RWPE2 (cell line): Measurements from ENCODE around the gene GPS2.

Experiments used
- ATAC-seq: fragments of 200-7000 bp; cut with Tn5 transposase; 3 replicates; pipeline ENCODE4 v1.9.1; 2021; ENCODE audit warnings: low read depth
- DNase-seq: peaks from one replicate; pipeline ENCODE4 v3.0.0-alpha.2; 2020; ENCODE audit warnings: low spot score
- H3K27ac ChIP-seq: fragments of 450-650 bp; 2 replicates; pipeline ENCODE4 v1.5.1; 2017; ENCODE audit warnings: mild to moderate bottlenecking; ENCODE audit not compliant: poor library complexity, severe bottlenecking
- H3K27me3 ChIP-seq: fragments of 250-450 bp; sonication (Bioruptor Pico); 2 replicates; pipeline ENCODE4 v1.5.1; 2021; ENCODE audit warnings: mild to moderate bottlenecking, moderate library complexity; ENCODE audit not compliant: insufficient read depth, poor library complexity, severe bottlenecking
- H3K36me3 ChIP-seq: fragments of 250-450 bp; sonication (Bioruptor Pico); 2 replicates; pipeline ENCODE4 v1.5.1; 2020; ENCODE audit warnings: low read depth, mild to moderate bottlenecking, moderate library complexity
- H3K4me1 ChIP-seq: fragments of 250-450 bp; sonication (Bioruptor Pico); 2 replicates; pipeline ENCODE4 v1.5.1; 2021; ENCODE audit warnings: mild to moderate bottlenecking, moderate library complexity; ENCODE audit not compliant: insufficient read depth, poor library complexity, severe bottlenecking
- H3K4me3 ChIP-seq: fragments of 250-450 bp; sonication (Bioruptor Pico); 2 replicates; pipeline ENCODE4 v1.5.1; 2021; ENCODE audit warnings: mild to moderate bottlenecking, moderate library complexity; ENCODE audit not compliant: severe bottlenecking
- H3K9me3 ChIP-seq: fragments of 250-450 bp; sonication (Bioruptor Pico); 2 replicates; pipeline ENCODE4 v1.5.1; 2021; ENCODE audit warnings: mild to moderate bottlenecking, moderate library complexity; ENCODE audit not compliant: severe bottlenecking
- CTCF ChIP-seq: fragments of 450-650 bp; IDR thresholded peaks from one replicate; pipeline ENCODE4 v1.5.1; 2017; ENCODE audit warnings: mild to moderate bottlenecking, moderate library complexity; ENCODE audit not compliant: poor library complexity, severe bottlenecking

GPS2 gene

GRCh38 chr17:7321466-7321865, 6.3 kb upstream of the GPS2 start:
- Histone ChIP-seq H3K27me3 (no peaks in the 10 kb centered on the region), H3K4me3 (no peak overlapping the region), H3K4me1 (no peaks in the 10 kb centered on the region), H3K27ac (no peak overlapping the region), H3K36me3 (peaks cover 80% of the 10 kb centered on the region), H3K9me3 (no peaks in the 10 kb centered on the region)
- no peak for DNase-seq
- ATAC-seq = no peak
- no peak for TF ChIP-seq CTCF

GRCh38 chr17:7318121-7318860, 3.1 kb upstream of the GPS2 start:
- no peak overlapping the region for H3K27ac ChIP-seq
- no peak for ATAC-seq

GRCh38 chr17:7317161-7317803, 2.1 kb upstream of the GPS2 start:
- H3K27ac ChIP-seq = no peak overlapping the region
- TF ChIP-seq CTCF = no peak
- DNase-seq (no peak), ATAC-seq (no peak)
- no peaks in the 10 kb centered on the region for H3K27me3 ChIP-seq
- H3K4me1 ChIP-seq = peaks cover 3% of the 10 kb centered on the region
- H3K36me3 ChIP-seq = peaks cover 74% of the 10 kb centered on the region
- H3K4me3 ChIP-seq = no peak overlapping the region
- no peaks in the 10 kb centered on the region for H3K9me3 ChIP-seq

More at GRCh38 chr17:7318121-7318860, 3.1 kb upstream of the GPS2 start:
- no peak for DNase-seq
- Histone ChIP-seq H3K9me3 (no peaks in the 10 kb centered on the region), H3K27me3 (no peaks in the 10 kb centered on the region), H3K36me3 (peaks cover 74% of the 10 kb centered on the region), H3K4me3 (no peak overlapping the region), H3K4me1 (peaks cover 3% of the 10 kb centered on the region)
- TF ChIP-seq CTCF = no peak

GRCh38 chr17:7315570-7316235, 543 bp upstream of the GPS2 start:
- Histone ChIP-seq H3K36me3 (peaks cover 72% of the 10 kb centered on the region), H3K27me3 (no peaks in the 10 kb centered on the region), H3K4me3 (peak overlapping the region; percentile 97), H3K4me1 (peaks cover 3% of the 10 kb centered on the region), H3K27ac (peak overlapping the region; percentile 78), H3K9me3 (no peaks in the 10 kb centered on the region)
- peak; percentile 3; the same call in 2 of the 3 replicates for ATAC-seq
- TF ChIP-seq CTCF = no peak
- DNase-seq = no peak
